Mesenchymal stem cell (in vitro differentiated cells and primary cell): ENCODE results near the gene CCND1.
A peak's percentile ranks its signal among the peaks of the same experiment; 100 is the strongest.
"Not testable (repeated sequence)": the region's sequence is repeated elsewhere in the genome, so short reads cannot be mapped to it uniquely, and the experiment has no call there.

ENCODE experiments used
- DNase-seq: peaks from one replicate; pipeline ENCODE4 v3.0.0-alpha.2; 2013
- H2AFZ ChIP-seq: one replicate; pipeline ENCODE4 v1.6.1; 2013; ENCODE audit warnings: low read depth, mild to moderate bottlenecking, control low read depth, inconsistent platforms, low read length, moderate library complexity
- H2AK5ac ChIP-seq: 2 replicates; pipeline ENCODE4 v1.6.1; 2013; ENCODE audit warnings: low read length, moderate library complexity, mild to moderate bottlenecking, inconsistent platforms; ENCODE audit not compliant: severe bottlenecking
- H2BK120ac ChIP-seq: one replicate; pipeline ENCODE4 v1.6.1; 2013; ENCODE audit warnings: low read depth, mild to moderate bottlenecking, inconsistent platforms, low read length, moderate library complexity
- H2BK12ac ChIP-seq, 2 experiments: one replicate each; pipeline ENCODE4 v1.6.1; 2013; ENCODE audit warnings: inconsistent platforms in 2 of 2, low read length in 2 of 2, mild to moderate bottlenecking in 2 of 2, moderate library complexity in 2 of 2, control low read depth in 1 of 2
- H2BK15ac ChIP-seq: one replicate; pipeline ENCODE4 v1.6.1; 2013; ENCODE audit warnings: mild to moderate bottlenecking, low read depth, inconsistent platforms; ENCODE audit not compliant: poor library complexity, severe bottlenecking
- H2BK5ac ChIP-seq: 2 replicates; pipeline ENCODE4 v1.6.1; 2013; ENCODE audit warnings: low read depth, mild to moderate bottlenecking, low read length, control low read depth, inconsistent platforms; ENCODE audit not compliant: poor library complexity, severe bottlenecking
- H3K14ac ChIP-seq, 2 experiments: one replicate each; pipeline ENCODE4 v1.6.1; 2013; ENCODE audit warnings: inconsistent platforms in 2 of 2, low read length in 2 of 2, control low read depth in 1 of 2, mild to moderate bottlenecking in 1 of 2, moderate library complexity in 1 of 2
- H3K18ac ChIP-seq, 2 experiments: one replicate each; pipeline ENCODE4 v1.6.1; 2013; ENCODE audit warnings: inconsistent platforms in 2 of 2, low read length in 2 of 2, control low read depth in 1 of 2, low read depth in 1 of 2, mild to moderate bottlenecking in 1 of 2
- H3K23ac ChIP-seq, 2 experiments: one replicate each; pipeline ENCODE4 v1.6.1; 2013; ENCODE audit warnings: inconsistent platforms in 2 of 2, low read length in 2 of 2, mild to moderate bottlenecking in 2 of 2, moderate library complexity in 2 of 2, control low read depth in 1 of 2
- H3K27ac ChIP-seq: 2 replicates; pipeline ENCODE4 v1.5.1; 2013; ENCODE audit warnings: mild to moderate bottlenecking, moderate library complexity, low read length, control low read depth, inconsistent platforms; ENCODE audit not compliant: poor library complexity, severe bottlenecking
- H3K27me3 ChIP-seq, 2 experiments: 2 replicates each; pipeline versions ENCODE4 v1.6.1 to v1.7.0; 2013; ENCODE audit warnings: low read length in 2 of 2, mild to moderate bottlenecking in 2 of 2, moderate library complexity in 2 of 2, control low read depth in 1 of 2, inconsistent platforms in 1 of 2; ENCODE audit not compliant: control insufficient read depth in 1 of 2, insufficient read depth in 1 of 2
- H3K36me3 ChIP-seq, 2 experiments: 2 replicates each; pipeline versions ENCODE4 v1.6.1 to v1.7.0; 2013; ENCODE audit warnings: low read length in 2 of 2, control low read depth in 1 of 2, inconsistent platforms in 1 of 2, low read depth in 1 of 2, mild to moderate bottlenecking in 1 of 2; ENCODE audit not compliant: insufficient read depth in 2 of 2, control insufficient read depth in 1 of 2
- H3K4ac ChIP-seq, 2 experiments: one replicate each; pipeline ENCODE4 v1.6.1; 2013; ENCODE audit warnings: inconsistent platforms in 2 of 2, low read length in 2 of 2, mild to moderate bottlenecking in 2 of 2, moderate library complexity in 2 of 2, control low read depth in 1 of 2, low read depth in 1 of 2
- H3K4me1 ChIP-seq: 2 replicates; pipeline ENCODE4 v1.6.1; 2013; ENCODE audit warnings: low read depth, low read length, control low read depth; ENCODE audit not compliant: control insufficient read depth, insufficient read depth
- H3K4me2 ChIP-seq: 2 replicates; pipeline ENCODE4 v1.6.1; 2013; ENCODE audit warnings: low read length, mild to moderate bottlenecking, inconsistent platforms; ENCODE audit not compliant: poor library complexity, severe bottlenecking
- H3K4me3 ChIP-seq, 2 experiments: 2 replicates each; pipeline versions ENCODE4 v1.5.1 to v1.7.0; 2013; ENCODE audit warnings: low read length in 2 of 2, mild to moderate bottlenecking in 2 of 2, control low read depth in 1 of 2, low read depth in 1 of 2; ENCODE audit not compliant: insufficient read depth in 1 of 2
- H3K79me1 ChIP-seq: replicated peaks from 2 replicates; pipeline ENCODE4 v1.6.1; 2013; ENCODE audit warnings: mild to moderate bottlenecking, control low read depth, low read length, inconsistent platforms; ENCODE audit not compliant: poor library complexity, severe bottlenecking
- H3K9ac ChIP-seq: 2 replicates; pipeline ENCODE4 v1.7.0; 2013; ENCODE audit warnings: mild to moderate bottlenecking, low read length, moderate library complexity
- H3K9me3 ChIP-seq: 2 replicates; pipeline ENCODE4 v1.7.0; 2013; ENCODE audit warnings: mild to moderate bottlenecking, low read length; ENCODE audit not compliant: control insufficient read depth
- H4K8ac ChIP-seq: one replicate; pipeline ENCODE4 v1.6.1; 2013; ENCODE audit warnings: inconsistent platforms, mild to moderate bottlenecking, low read length, moderate library complexity
- H4K91ac ChIP-seq: one replicate; pipeline ENCODE4 v1.6.1; 2013; ENCODE audit warnings: mild to moderate bottlenecking, low read length, inconsistent platforms
- WGBS: methylation state at CpG from one replicate; pipeline ENCODE4 v1.1.7; 2013; ENCODE audit warnings: mixed read lengths; 5-methylcytosine and 5-hydroxymethylcytosine counted together

The CCND1 gene

GRCh38 chr11:69686452-69686851, 45.5 kb downstream of the CCND1 start:
- peaks cover 18 to 32% of the 10 kb centered on the region in 2 experiments for H3K27me3 ChIP-seq
- WGBS = 79% methylated on average over 13 of the region's 13 CpGs
- H3K9me3 ChIP-seq = no peaks in the 10 kb centered on the region

DNA sequence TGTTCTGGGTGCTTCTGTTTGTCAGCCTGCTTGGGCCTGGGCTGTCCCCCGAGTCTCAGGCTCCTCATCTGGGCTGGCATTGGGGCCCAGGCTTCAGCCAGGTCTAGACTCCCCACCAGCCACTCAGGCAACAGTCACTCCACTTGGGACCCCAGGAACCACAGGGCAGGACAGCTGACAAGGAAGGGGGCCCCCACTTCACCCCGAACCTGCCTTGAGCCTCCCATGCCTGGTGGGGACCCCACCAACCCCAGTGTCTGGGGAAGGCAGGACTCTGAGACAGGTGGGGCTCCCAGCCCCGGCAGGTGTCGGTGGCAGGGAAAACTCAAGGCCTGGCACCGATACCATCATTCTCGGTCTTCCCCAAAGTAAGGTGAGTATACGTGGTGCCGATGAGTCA, 45.9 kb downstream of the CCND1 start:
- DNase-seq = no peak
- no peaks in the 10 kb centered on the region for H3K79me1 ChIP-seq
- H2AK5ac ChIP-seq = no peak overlapping the region
- no peak overlapping the region for H4K8ac ChIP-seq
- peaks cover 5% of the 10 kb centered on the region for H3K4me1 ChIP-seq
- no peak overlapping the region for H3K27ac ChIP-seq
- no peak overlapping the region for H2BK15ac ChIP-seq
- H3K23ac ChIP-seq = no peak overlapping the region
- H3K18ac ChIP-seq = no peak overlapping the region
- no peak overlapping the region for H2BK5ac ChIP-seq
- H3K9me3 ChIP-seq = no peaks in the 10 kb centered on the region
- H3K4ac ChIP-seq = no peak overlapping the region
- no peak overlapping the region for H3K4me3 ChIP-seq
- H4K91ac ChIP-seq = no peak overlapping the region
- peak overlapping the region in 1 of 2 experiments; percentile 15 for H2BK12ac ChIP-seq
- H2AFZ ChIP-seq = no peak overlapping the region
- H2BK120ac ChIP-seq = no peak overlapping the region
- H3K36me3 ChIP-seq = no peaks in the 10 kb centered on the region
- 91% methylated on average over 8 of the region's 8 CpGs for WGBS
- no peak overlapping the region for H3K9ac ChIP-seq
- H3K14ac ChIP-seq = no peak overlapping the region
- H3K4me2 ChIP-seq = no peak overlapping the region
- H3K27me3 ChIP-seq = peaks cover 18 to 32% of the 10 kb centered on the region in 2 experiments

More at GRCh38 chr11:69686452-69686851, 45.5 kb downstream of the CCND1 start:
- no peak overlapping the region for H3K9ac ChIP-seq
- no peak overlapping the region for H4K91ac ChIP-seq
- no peak overlapping the region for H3K4me3 ChIP-seq
- peaks cover 5% of the 10 kb centered on the region for H3K4me1 ChIP-seq
- no peak overlapping the region for H2AFZ ChIP-seq
- no peak for DNase-seq
- no peak overlapping the region for H4K8ac ChIP-seq
- peak overlapping the region in 1 of 2 experiments; percentile 15 for H2BK12ac ChIP-seq
- H3K27ac ChIP-seq = no peak overlapping the region
- no peak overlapping the region for H3K18ac ChIP-seq
- no peaks in the 10 kb centered on the region for H3K79me1 ChIP-seq
- no peak overlapping the region for H3K4me2 ChIP-seq
- no peak overlapping the region for H2BK15ac ChIP-seq
- H3K36me3 ChIP-seq = no peaks in the 10 kb centered on the region
- no peak overlapping the region for H3K4ac ChIP-seq
- H2BK120ac ChIP-seq = no peak overlapping the region
- H3K23ac ChIP-seq = no peak overlapping the region
- no peak overlapping the region for H2BK5ac ChIP-seq
- no peak overlapping the region for H3K14ac ChIP-seq
- H2AK5ac ChIP-seq = no peak overlapping the region

GRCh38 chr11:69687969-69688771, 47.2 kb downstream of the CCND1 start:
- not testable (repeated sequence) for H2BK15ac ChIP-seq, H3K4ac ChIP-seq, H4K8ac ChIP-seq, H3K4me1 ChIP-seq, H3K36me3 ChIP-seq, H3K27ac ChIP-seq, H2BK120ac ChIP-seq, H3K9ac ChIP-seq, H3K23ac ChIP-seq, H3K18ac ChIP-seq, H3K14ac ChIP-seq, H3K9me3 ChIP-seq, H4K91ac ChIP-seq, H3K4me2 ChIP-seq, H2BK5ac ChIP-seq, H2AK5ac ChIP-seq, H2AFZ ChIP-seq, H3K4me3 ChIP-seq, H3K79me1 ChIP-seq, DNase-seq, H2BK12ac ChIP-seq
- H3K27me3 ChIP-seq = peaks cover 18 to 41% of the 10 kb centered on the region in 2 experiments
- 89% methylated on average over 2 of the region's 5 CpGs for WGBS

GRCh38 chr11:69689484-69690319, 48.7 kb downstream of the CCND1 start:
- Histone ChIP-seq H2BK120ac (no peak overlapping the region), H2BK15ac (no peak overlapping the region), H4K91ac (no peak overlapping the region), H3K4me1 (peaks cover 5% of the 10 kb centered on the region), H2BK12ac (no peak overlapping the region), H3K4me2 (no peak overlapping the region), H3K23ac (no peak overlapping the region), H3K36me3 (no peaks in the 10 kb centered on the region), H3K27me3 (peaks cover 27 to 51% of the 10 kb centered on the region in 2 experiments), H4K8ac (no peak overlapping the region), H3K27ac (no peak overlapping the region), H3K18ac (no peak overlapping the region), H2AFZ (no peak overlapping the region), H2AK5ac (no peak overlapping the region), H3K9me3 (peaks cover 5% of the 10 kb centered on the region), H3K4ac (no peak overlapping the region), H3K79me1 (no peaks in the 10 kb centered on the region), H3K9ac (no peak overlapping the region), H3K14ac (no peak overlapping the region), H3K4me3 (no peak overlapping the region), H2BK5ac (no peak overlapping the region)
- 94% methylated on average over 5 of the region's 5 CpGs for WGBS
- DNase-seq = no peak
